NT2/D1 (cell line): ENCODE data around the gene REV3L.

Source experiments
- SUZ12 ChIP-seq: IDR thresholded peaks from 2 replicates; pipeline ENCODE4 v1.6.1; 2011; ENCODE audit not compliant: insufficient read length, insufficient read depth; ENCODE audit errors: extremely low read depth
- ZNF274 ChIP-seq: IDR thresholded peaks from 2 replicates; pipeline ENCODE4 v1.6.1; 2011; ENCODE audit warnings: mild to moderate bottlenecking, low read depth, low read length

- TF ChIP-seq SUZ12 (no peak), ZNF274 (no peak)
Observed at GRCh38 chr6:111357705-111358104, 125.3 kb downstream of the REV3L start.
